DLD1 (cell line): Measurements from ENCODE around the gene LRRK1.

Experiments used
- in situ Hi-C: cut with HindIII; loops from 2 replicates; pipeline ENCODE4 v1.10.0; 2017; ENCODE audit warnings: low sequenced_read_pairs

The LRRK1 gene

GRCh38 chr15:100968050-100968966 is 49.2 kb downstream of the LRRK1 start:
- in situ Hi-C loops = no loop called here

- in situ Hi-C loops = no loop called here
These were observed 53.8 kb downstream of the LRRK1 start for GRCh38 chr15:100972975-100973350.

GRCh38 chr15:100973351-100974111 is 54.4 kb downstream of the LRRK1 start:
- in situ Hi-C loops = no loop called here

- in situ Hi-C loops = no loop called here
These were observed 55.9 kb downstream of the LRRK1 start for GRCh38 chr15:100975043-100975442.

GRCh38 chr15:100980410-100981046 is 61.4 kb downstream of the LRRK1 start:
- in situ Hi-C loops = no loop called here

GRCh38 chr15:100981086-100981485 is 61.9 kb downstream of the LRRK1 start:
- in situ Hi-C loops = no loop called here

- in situ Hi-C loops = no loop called here
These were observed 64.1 kb downstream of the LRRK1 start for GRCh38 chr15:100983221-100983620.

GRCh38 chr15:100985401-100985800 is 66.2 kb downstream of the LRRK1 start:
- in situ Hi-C loops = no loop called here

- in situ Hi-C loops = no loop called here
These were observed 67.2 kb downstream of the LRRK1 start for GRCh38 chr15:100986158-100986896.

GRCh38 chr15:100987143-100987542 is 68.0 kb downstream of the LRRK1 start:
- in situ Hi-C loops = no loop called here

- in situ Hi-C loops = no loop called here
These were observed 69.1 kb downstream of the LRRK1 start for GRCh38 chr15:100988297-100988696.

GRCh38 chr15:100988857-100989256 is 69.7 kb downstream of the LRRK1 start:
- in situ Hi-C loops = no loop called here

GRCh38 chr15:100994597-100995446 is 75.7 kb downstream of the LRRK1 start:
- in situ Hi-C loops = no loop called here

- in situ Hi-C loops = no loop called here
These were observed 76.6 kb downstream of the LRRK1 start for GRCh38 chr15:100995471-100996430.

GRCh38 chr15:100997442-100997841 is 78.3 kb downstream of the LRRK1 start:
- in situ Hi-C loops = no loop called here

- in situ Hi-C loops = no loop called here
These were observed 79.5 kb downstream of the LRRK1 start for GRCh38 chr15:100998630-100999029.

- in situ Hi-C loops = no loop called here
These were observed 80.2 kb downstream of the LRRK1 start for GRCh38 chr15:100999369-100999768.

- in situ Hi-C loops = no loop called here
These were observed 81.1 kb downstream of the LRRK1 start for GRCh38 chr15:101000271-101000681.

GRCh38 chr15:101001056-101001455 is 81.9 kb downstream of the LRRK1 start:
- in situ Hi-C loops = no loop called here
